ENCODE measurements around the gene TBC1D16.
A peak's percentile ranks its signal among the peaks of the same experiment; 100 is the strongest.

The TBC1D16 gene

GRCh38 chr17:80027043-80027435, 8.6 kb downstream of the TBC1D16 start:
- DNase-seq = no peak
- Histone ChIP-seq H3K4me3 (no peak overlapping the region), H3K4me1 (peaks cover 0 to 66% (median 42%) of the 10 kb centered on the region in 4 donors), H3K36me3 (no peaks in the 10 kb centered on the region), H3K27ac (no peak overlapping the region), H3K9me3 (no peaks in the 10 kb centered on the region), H3K27me3 (no peaks in the 10 kb centered on the region)
- intact Hi-C loops (cut with DNase I; ENCODE audit: low total_unique reads) = no loop called here
- TF ChIP-seq CTCF (IDR thresholded peaks at IDR 0.05) = no peak

- H3K4me3 ChIP-seq = no peak overlapping the region
- peaks cover 0 to 61% (median 42%) of the 10 kb centered on the region in 4 donors for H3K4me1 ChIP-seq
- no peaks in the 10 kb centered on the region for H3K9me3 ChIP-seq
- intact Hi-C loops (cut with DNase I; ENCODE audit: low total_unique reads) = no loop called here
- H3K27me3 ChIP-seq = no peaks in the 10 kb centered on the region
- H3K36me3 ChIP-seq = no peaks in the 10 kb centered on the region
- DNase-seq = peak; percentile 67 to 76
- no peak for TF ChIP-seq CTCF (IDR thresholded peaks at IDR 0.05)
- no peak overlapping the region for H3K27ac ChIP-seq
These were observed 9.2 kb downstream of the TBC1D16 start for GRCh38 chr17:80026359-80027042.

GRCh38 chr17:80025796-80026195, 9.9 kb downstream of the TBC1D16 start:
- H3K36me3 ChIP-seq = no peaks in the 10 kb centered on the region
- no peak overlapping the region for H3K4me3 ChIP-seq
- no peaks in the 10 kb centered on the region for H3K27me3 ChIP-seq
- H3K27ac ChIP-seq = no peak overlapping the region
- H3K4me1 ChIP-seq = peaks cover 0 to 54% (median 40%) of the 10 kb centered on the region in 4 donors
- no peak for TF ChIP-seq CTCF (IDR thresholded peaks at IDR 0.05)
- intact Hi-C loops (cut with DNase I; ENCODE audit: low total_unique reads) = no loop called here
- H3K9me3 ChIP-seq = no peaks in the 10 kb centered on the region
- no peak for DNase-seq

GRCh38 chr17:80025140-80025539, 10.5 kb downstream of the TBC1D16 start:
- Histone ChIP-seq H3K4me3 (no peak overlapping the region), H3K4me1 (peaks cover 0 to 47% (median 34%) of the 10 kb centered on the region in 4 donors), H3K27ac (no peak overlapping the region), H3K9me3 (no peaks in the 10 kb centered on the region), H3K27me3 (no peaks in the 10 kb centered on the region), H3K36me3 (no peaks in the 10 kb centered on the region)
- no peak for TF ChIP-seq CTCF (IDR thresholded peaks at IDR 0.05)
- intact Hi-C loops (cut with DNase I; ENCODE audit: low total_unique reads) = no loop called here
- DNase-seq = no peak

GRCh38 chr17:80024206-80024972, 11.3 kb downstream of the TBC1D16 start:
- peaks cover 0 to 40% (median 26%) of the 10 kb centered on the region in 4 donors for H3K4me1 ChIP-seq
- no peak for DNase-seq
- H3K4me3 ChIP-seq = peak overlapping the region in 1 of 2 donors; percentile 0
- peak overlapping the region in 1 of 2 donors; percentile 16 for H3K27ac ChIP-seq
- no peaks in the 10 kb centered on the region for H3K36me3 ChIP-seq
- no peaks in the 10 kb centered on the region for H3K9me3 ChIP-seq
- no peaks in the 10 kb centered on the region for H3K27me3 ChIP-seq
- no peak for TF ChIP-seq CTCF (IDR thresholded peaks at IDR 0.05)
- intact Hi-C loops (cut with DNase I; ENCODE audit: low total_unique reads) = no loop called here
